Mesothelial cell of epicardium (in vitro differentiated cells): Measurements from ENCODE around the gene BAG1. TPM values are rescaled to one million over a fixed set of nuclear protein-coding genes. Genes with fewer than 3 reads are reported as not detected.

Experiments
- DNase-seq, 2 experiments: peaks; one replicate each; pipeline ENCODE4 v3.0.0; 2021; ENCODE audit warnings: low spot score in 2 of 2; ENCODE audit not compliant: unreplicated experiment in 2 of 2
- H3K27ac Mint-ChIP-seq: 2 replicates; pipeline ENCODE4 v1.8.0; 2021; ENCODE audit warnings: mixed read lengths
- H3K27me3 Mint-ChIP-seq: 2 replicates; pipeline ENCODE4 v1.8.0; 2021; ENCODE audit warnings: low read depth, mixed read lengths
- H3K36me3 Mint-ChIP-seq: 2 replicates; pipeline ENCODE4 v1.8.0; 2021; ENCODE audit warnings: mixed read lengths
- H3K4me1 Mint-ChIP-seq: 2 replicates; pipeline ENCODE4 v1.8.0; 2021; ENCODE audit warnings: mixed read lengths
- H3K4me3 Mint-ChIP-seq: 2 replicates; pipeline ENCODE4 v1.8.0; 2021; ENCODE audit warnings: mild to moderate bottlenecking, moderate library complexity, mixed read lengths
- H3K9me3 Mint-ChIP-seq: 2 replicates; pipeline ENCODE4 v1.8.0; 2021; ENCODE audit warnings: mixed read lengths
- CTCF ChIP-seq: fragments of 200-600 bp; sonication (generic); IDR thresholded peaks from one replicate; pipeline ENCODE4 v1.5.0; 2021; ENCODE audit warnings: antibody characterized with exemption; ENCODE audit not compliant: unreplicated experiment
- total RNA-seq: library from RNA; stranded (reverse); gene quantifications from 3 replicates; pipeline ENCODE4 v1.2.1, GENCODE V29; 2021

Gene BAG1
- total RNA-seq, 1 donor from 2014 or later = 48.0 TPM

- TF ChIP-seq CTCF = no peak
- DNase-seq = no peak
- Mint-ChIP-seq H3K9me3 (no peaks in the 10 kb centered on the region), H3K4me3 (no peak overlapping the region), H3K27ac (no peak overlapping the region), H3K27me3 (no peaks in the 10 kb centered on the region), H3K4me1 (peaks cover 27% of the 10 kb centered on the region), H3K36me3 (peaks cover 25% of the 10 kb centered on the region)
Observed at GRCh38 chr9:33267151-33267767, 2.8 kb upstream of the BAG1 start.

- no peak for TF ChIP-seq CTCF
- Mint-ChIP-seq H3K4me1 (peaks cover 27% of the 10 kb centered on the region), H3K27me3 (no peaks in the 10 kb centered on the region), H3K36me3 (peaks cover 19% of the 10 kb centered on the region), H3K27ac (peak overlapping the region; percentile 93), H3K9me3 (no peaks in the 10 kb centered on the region), H3K4me3 (peak overlapping the region; percentile 87)
- no peak for DNase-seq
Observed at GRCh38 chr9:33265211-33265865, 830 bp upstream of the BAG1 start.

- Mint-ChIP-seq H3K36me3 (peaks cover 25% of the 10 kb centered on the region), H3K9me3 (no peaks in the 10 kb centered on the region), H3K27ac (peak overlapping the region; percentile 78), H3K4me3 (peak overlapping the region; percentile 87), H3K27me3 (no peaks in the 10 kb centered on the region), H3K4me1 (peaks cover 27% of the 10 kb centered on the region)
- DNase-seq = peak in 1 of 2 experiments; percentile 44
- TF ChIP-seq CTCF = no peak
Observed at GRCh38 chr9:33264003-33264472, 470 bp downstream of the BAG1 start.

- H3K27ac Mint-ChIP-seq = peak overlapping the region; percentile 78
- no peak for DNase-seq
- H3K27me3 Mint-ChIP-seq = no peaks in the 10 kb centered on the region
- peaks cover 27% of the 10 kb centered on the region for H3K4me1 Mint-ChIP-seq
- no peaks in the 10 kb centered on the region for H3K9me3 Mint-ChIP-seq
- no peak for TF ChIP-seq CTCF
- peak overlapping the region; percentile 87 for H3K4me3 Mint-ChIP-seq
- peaks cover 23% of the 10 kb centered on the region for H3K36me3 Mint-ChIP-seq
Observed at GRCh38 chr9:33263131-33264002, 1.1 kb downstream of the BAG1 start.

- H3K36me3 Mint-ChIP-seq = peaks cover 23% of the 10 kb centered on the region
- H3K9me3 Mint-ChIP-seq = no peaks in the 10 kb centered on the region
Observed at GRCh38 chr9:33260372-33260771, 4.1 kb downstream of the BAG1 start.

More at GRCh38 chr9:33260372-33260771, 4.1 kb downstream of the BAG1 start:
- DNase-seq = no peak
- H3K4me3 Mint-ChIP-seq = no peak overlapping the region
- H3K4me1 Mint-ChIP-seq = peaks cover 16% of the 10 kb centered on the region
- TF ChIP-seq CTCF = no peak
- no peak overlapping the region for H3K27ac Mint-ChIP-seq
- H3K27me3 Mint-ChIP-seq = no peaks in the 10 kb centered on the region
